SH-SY5Y (cell line): ENCODE results near the gene STRC.
"Not testable (repeated sequence)": the region's sequence is repeated elsewhere in the genome, so short reads cannot be mapped to it uniquely, and the experiment has no call there.

Experiments
- GATA2 ChIP-seq: IDR thresholded peaks from 2 replicates; pipeline ENCODE4 v1.6.1; 2011; ENCODE audit warnings: mild to moderate bottlenecking, low read depth, low read length
- GATA3 ChIP-seq: IDR thresholded peaks from 2 replicates; pipeline ENCODE4 v1.6.1; 2011; ENCODE audit warnings: low read depth, mild to moderate bottlenecking, low read length, moderate library complexity

STRC gene

DNA sequence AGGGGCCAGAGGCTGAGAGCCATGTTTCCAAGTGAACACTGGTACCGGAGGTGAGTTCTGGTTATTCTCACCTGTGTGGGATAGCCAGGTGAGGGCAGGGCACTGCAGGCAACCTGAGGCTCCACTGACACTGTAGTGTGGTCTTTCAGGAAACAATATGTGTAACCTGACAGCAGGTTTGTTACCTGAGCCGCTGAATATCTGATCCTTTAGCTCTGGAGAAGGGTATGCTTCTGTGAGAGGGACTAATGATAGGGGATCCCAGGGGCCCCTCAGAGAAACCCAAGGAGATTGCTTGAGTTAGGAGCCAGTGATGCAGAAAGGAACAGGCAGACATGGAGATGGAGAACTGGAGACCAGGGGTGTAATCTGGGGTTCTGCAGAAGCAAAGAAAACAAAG is at the start of gene STRC:
STRC (minus strand) TSS at position 101 of the 400 bp plus-strand sequence; CDS start at position 23, 78 bp downstream.
- TF ChIP-seq GATA3, GATA2: not testable (repeated sequence)

DNA sequence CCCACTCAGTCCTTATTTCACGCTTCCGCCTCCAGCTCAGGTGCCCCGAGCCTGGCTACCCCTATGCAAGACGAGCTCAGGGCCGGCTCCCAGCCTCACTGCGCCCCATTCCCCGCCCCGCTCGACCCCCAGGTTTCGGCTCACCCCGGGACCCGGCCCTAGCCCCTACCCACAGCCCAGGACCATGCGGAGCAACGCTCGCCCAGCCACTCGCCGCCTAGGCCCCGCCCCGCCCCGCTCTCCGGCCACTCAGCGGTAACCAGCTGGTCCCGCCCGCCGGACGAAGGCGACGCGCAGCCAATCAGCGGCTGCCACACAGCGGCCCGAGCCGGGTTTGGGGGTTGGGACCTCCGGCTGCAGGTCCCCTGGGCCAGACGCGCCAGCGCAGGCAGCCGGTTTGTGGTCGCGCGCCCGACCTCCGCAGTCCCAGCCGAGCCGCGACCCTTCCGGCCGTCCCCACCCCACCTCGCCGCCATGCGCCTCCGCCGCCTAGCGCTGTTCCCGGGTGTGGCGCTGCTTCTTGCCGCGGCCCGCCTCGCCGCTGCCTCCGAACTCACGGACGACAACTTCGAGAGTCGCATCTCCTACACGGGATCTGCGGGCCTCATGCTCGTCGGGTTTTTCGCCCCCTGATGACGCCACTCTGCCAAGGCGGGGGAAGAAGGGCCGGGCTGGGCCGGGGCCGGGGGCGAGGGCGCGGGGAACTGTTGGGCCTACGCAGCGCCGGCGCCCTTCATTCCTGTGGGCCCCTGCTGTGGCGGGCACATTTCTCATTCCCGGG is 30.2 kb upstream of the STRC start, which contains the start of gene CATSPER2:
CATSPER2 (minus strand) TSS at position 196 of the 781 bp plus-strand sequence. CDS start 783 bp downstream, outside the sequence.
- TF ChIP-seq GATA3 (no peak), GATA2 (no peak)

DNA sequence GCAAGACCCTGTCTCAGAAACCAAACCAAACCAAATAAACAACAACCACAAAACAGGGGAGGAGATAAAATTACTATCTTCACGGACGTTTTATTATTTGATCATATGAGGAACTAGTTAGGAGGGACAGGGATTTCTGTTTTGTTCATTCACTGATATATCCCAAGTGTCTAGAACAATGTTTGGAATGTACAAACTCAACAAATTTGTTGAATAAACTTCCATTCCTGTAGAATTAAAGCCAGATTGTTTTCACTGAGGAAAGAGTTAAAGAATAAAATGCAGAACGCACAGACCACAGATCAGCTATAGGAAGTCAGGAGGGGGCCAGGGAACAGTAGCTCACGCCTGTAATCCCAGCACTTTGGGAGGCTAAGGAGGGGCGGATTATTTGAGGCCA is 6.5 kb upstream of the STRC start:
- TF ChIP-seq GATA2 (no peak), GATA3 (no peak)

DNA sequence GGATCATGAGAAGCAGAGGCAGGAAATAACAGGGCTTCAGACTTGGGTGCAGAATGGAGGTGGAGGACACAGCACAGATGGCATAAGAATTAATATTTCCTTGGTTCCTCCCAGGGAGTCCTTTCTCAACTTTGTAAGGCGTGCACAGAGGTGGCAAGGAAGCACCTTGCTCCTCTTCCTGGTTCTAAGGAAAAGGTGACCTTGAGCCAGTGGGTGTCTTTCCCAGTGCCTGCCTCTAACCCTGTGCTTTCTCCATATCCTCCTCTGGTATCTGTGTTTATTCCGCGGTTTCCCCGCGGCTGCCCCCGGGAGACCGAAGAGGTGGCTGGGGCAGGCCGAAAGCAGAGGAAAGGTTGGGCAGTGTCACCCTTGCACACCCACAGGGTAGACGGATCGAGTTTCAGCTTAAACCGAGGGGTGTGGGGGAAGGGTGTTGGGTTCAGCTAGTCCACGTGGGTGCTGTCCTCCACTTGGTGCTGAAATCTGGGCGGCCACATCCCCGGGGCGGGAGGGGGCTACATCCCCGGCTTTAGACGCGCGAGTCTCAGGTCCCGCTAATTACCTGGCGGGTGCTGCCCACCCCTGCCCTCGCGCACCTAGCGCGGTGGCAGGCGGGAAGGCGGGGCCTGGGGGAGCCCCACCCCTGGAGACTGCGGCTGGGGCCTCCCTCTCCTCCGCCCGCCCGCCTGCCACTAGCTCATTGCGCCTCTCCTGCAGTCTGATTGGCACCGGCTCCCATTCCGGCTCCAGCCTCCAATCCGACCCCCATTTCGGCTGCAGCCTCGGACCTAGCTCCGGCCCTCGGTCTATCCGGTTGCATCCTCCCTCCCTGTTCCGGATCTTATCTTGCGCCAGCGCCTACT is 25.0 kb downstream of the STRC start, which contains the start of gene CKMT1B:
CKMT1B (plus strand) TSS at position 700 of the 863 bp plus-strand sequence. CDS start 192 bp downstream, outside the sequence.
- not testable (repeated sequence) for TF ChIP-seq GATA2, GATA3

DNA sequence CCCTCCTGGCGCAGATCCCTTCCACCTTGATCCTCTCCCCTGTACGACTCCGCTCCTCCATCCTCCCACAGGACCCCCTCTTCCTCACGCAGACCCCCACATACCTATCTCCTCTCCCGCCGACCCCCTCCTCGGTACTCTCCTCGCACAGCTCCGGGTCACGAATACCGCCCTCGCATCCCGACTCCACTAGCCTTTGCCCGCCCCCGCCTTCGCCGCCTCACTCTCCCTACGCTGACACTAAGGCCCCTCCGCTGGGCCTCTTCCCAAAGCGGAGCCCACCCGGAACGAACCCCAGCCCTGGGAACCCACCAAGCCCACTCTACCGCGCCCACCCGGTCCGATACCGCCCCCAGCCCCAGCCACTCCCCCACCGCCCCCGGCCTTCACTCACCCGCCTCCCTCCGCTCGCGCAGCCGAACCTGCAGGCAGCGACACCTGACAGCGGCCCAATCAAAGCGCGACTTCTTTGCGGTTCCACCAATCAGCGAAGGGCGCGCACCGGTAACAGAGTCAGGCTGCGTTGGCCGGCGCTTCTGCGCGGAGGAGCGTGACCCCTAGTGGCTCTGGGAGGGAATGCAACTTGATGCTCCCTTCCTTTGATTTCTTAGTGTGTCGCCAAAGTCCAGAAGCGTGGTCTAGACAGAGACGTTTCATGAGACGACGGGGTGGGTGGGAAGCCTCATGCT is 28.7 kb downstream of the STRC start, which contains the start of gene PPIP5K1:
PPIP5K1 (minus strand) TSS at position 431 of the 689 bp plus-strand sequence. CDS start 5,704 bp downstream, outside the sequence.
- TF ChIP-seq GATA2, GATA3: not testable (repeated sequence)

DNA sequence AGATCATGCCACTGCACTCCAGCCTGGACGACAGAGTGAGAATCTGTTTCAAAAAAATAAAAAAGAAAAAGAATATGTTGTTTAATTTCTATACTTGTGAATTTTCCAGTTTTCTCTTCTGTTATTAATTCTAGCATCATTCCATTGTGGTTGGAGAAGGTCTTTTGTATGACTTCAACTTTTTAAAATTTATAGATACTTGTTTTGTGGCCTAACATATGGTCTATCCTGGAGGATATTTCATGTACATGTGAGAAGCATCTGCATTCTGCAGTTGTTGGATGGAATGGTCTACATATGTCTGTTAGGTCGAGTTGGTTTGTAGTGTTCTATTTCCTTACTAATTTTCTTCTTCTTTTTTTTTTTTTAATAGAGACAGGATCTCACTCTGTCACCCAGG is 65.6 kb downstream of the STRC start:
- TF ChIP-seq GATA3 (no peak), GATA2 (no peak)

DNA sequence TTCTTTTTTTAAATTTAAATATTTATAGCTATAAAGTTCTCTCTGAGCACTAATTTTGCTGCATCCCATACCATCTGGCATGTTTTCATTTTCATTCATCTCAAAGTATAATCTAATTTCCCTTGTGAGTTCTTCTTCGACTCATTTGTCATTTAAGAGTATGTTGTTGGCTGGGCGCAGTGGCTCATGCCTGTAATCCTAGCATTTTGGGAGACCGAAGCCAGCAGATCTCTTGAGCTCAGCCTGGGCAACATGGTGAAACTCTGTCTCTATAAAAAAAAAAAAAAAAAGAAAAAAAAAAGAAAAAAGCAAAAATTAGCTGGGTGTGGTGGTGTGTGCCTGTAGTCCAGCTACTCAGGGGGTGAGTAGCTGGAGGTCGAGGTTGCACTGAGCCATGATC is 66.3 kb downstream of the STRC start:
- TF ChIP-seq GATA2 (no peak), GATA3 (no peak)

DNA sequence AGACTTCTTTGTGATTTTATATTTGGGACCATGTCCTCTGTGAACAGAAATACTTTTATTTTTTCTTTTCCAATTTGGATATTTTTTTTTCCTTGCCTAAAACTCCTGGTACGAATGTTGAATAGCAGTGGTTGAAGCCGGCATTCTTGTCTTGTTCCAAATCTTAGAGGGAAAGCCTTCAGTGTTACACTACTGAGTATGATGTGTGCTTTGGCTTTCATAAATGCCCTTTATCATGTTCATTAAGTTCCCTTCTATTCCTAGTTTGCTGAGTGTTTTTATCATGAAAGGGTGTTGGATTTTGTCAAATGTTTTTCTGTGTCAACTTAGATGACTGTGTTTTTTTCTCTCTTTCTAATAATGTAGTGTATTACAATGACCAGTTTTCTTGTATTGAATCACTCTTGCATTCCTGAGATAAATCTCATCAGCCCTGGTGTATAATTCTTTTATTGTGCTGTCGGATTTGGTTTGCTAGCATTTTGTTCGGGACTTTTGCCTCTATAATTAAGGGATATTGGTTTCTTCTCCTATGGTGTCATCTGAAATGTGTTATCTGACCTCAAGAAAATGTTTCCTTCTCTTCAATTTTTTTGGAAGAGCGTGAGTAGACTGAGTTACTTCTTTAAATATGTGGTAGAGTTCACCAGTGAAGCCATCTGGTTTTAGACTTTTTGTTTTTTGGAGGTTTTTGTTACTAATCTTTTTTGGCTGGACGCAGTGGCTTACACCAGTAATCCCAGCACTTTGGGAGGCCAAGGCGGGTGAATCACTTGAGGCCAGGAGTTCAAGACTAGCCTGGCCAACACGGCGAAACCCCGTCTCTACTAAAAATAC is 67.9 kb downstream of the STRC start:
- TF ChIP-seq GATA2 = no peak
- no peak for TF ChIP-seq GATA3
